ENCODE data around the gene FGD2.
"Not testable (repeated sequence)": the region's sequence is repeated elsewhere in the genome, so short reads cannot be mapped to it uniquely, and the experiment has no call there.

- not testable (repeated sequence) for TF ChIP-seq CTCF (conservative IDR thresholded peaks at IDR 0.05 in 1 of 2, IDR thresholded peaks at IDR 0.05 in 1 of 2; ENCODE audit: extremely low read depth in 1 of 2, insufficient read depth in 1 of 2, low read depth in 1 of 2, low read length in 2 of 2); EZH2 (IDR thresholded peaks at IDR 0.05; ENCODE audit: borderline replicate concordance, low read length)
Observed at GRCh38 chr6:37058984-37059343, 53.5 kb downstream of the FGD2 start.

All from mammary epithelial cell (primary cell).